G401.6 (cell line): ENCODE measurements around the gene ARL2.

Experiments
- FAIRE-seq: peaks from 2 replicates; lab custom pipeline; 2012; peaks lifted over from hg19 to GRCh38; lab: Jason Lieb, UNC

Gene ARL2

GRCh38 chr11:65047581-65048422 is 33.8 kb downstream of the ARL2 start:
- no peak for FAIRE-seq

GRCh38 chr11:65051398-65051858 is 37.5 kb downstream of the ARL2 start:
- no peak for FAIRE-seq

DNA sequence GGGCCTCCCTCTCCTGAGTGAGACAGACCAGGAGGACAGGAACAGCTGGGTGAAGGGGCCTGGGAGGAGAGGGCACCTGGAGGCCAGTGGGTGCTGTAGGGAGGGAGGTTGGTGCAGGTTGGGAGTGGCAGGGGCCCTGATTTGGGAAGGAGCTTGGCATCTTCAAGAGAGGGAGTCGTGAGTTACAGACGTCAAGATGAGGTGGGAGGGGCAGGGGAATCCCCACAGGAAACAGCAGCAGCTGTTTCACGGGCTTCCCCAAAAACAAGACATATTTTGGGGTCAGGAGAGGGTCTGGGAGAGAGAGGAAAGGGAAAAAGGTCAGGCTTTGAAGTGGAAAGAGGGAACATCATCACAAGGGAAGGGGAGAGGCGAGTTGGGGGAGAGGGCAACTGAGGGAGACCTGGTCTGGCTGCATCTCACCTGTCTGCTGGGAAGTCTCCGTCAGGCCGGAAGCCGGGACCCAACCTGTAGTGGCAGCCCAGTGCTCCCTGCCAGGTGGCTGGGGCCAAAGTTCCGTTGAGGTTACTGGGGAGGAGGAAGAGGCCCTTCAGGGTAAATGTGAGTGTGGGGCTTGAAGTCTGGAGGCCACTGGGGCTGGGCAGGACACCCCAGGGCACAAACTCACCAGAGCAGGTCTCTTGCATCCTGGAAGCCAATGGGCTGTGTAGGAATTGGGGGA is 40.0 kb downstream of the ARL2 start:
- FAIRE-seq = no peak

GRCh38 chr11:65055538-65055937 is 41.6 kb downstream of the ARL2 start:
- no peak for FAIRE-seq

- FAIRE-seq = no peak
These were observed 43.0 kb downstream of the ARL2 start for GRCh38 chr11:65056999-65057398.

DNA sequence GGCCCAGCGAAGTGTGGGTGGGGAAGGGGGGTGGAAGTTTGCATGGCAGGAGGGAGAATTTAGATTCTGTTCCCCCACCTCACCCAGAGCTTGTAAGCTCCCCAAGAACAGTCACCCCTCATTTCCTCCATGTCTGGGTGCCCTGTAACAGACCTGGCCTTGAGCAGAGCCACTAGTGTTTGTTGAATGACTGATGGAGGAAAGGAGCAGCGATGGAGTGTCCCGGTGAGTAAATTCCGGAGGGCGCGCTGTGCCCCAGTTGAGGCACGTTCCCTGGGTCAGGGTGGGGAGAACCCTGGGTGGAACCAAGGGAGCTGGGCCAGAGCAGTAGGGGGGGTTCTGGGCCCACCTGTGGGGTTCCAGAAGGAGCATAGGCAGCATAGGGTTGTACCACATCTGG is 43.6 kb downstream of the ARL2 start:
- no peak for FAIRE-seq

- no peak for FAIRE-seq
These were observed 44.1 kb downstream of the ARL2 start for GRCh38 chr11:65058012-65058411.

DNA sequence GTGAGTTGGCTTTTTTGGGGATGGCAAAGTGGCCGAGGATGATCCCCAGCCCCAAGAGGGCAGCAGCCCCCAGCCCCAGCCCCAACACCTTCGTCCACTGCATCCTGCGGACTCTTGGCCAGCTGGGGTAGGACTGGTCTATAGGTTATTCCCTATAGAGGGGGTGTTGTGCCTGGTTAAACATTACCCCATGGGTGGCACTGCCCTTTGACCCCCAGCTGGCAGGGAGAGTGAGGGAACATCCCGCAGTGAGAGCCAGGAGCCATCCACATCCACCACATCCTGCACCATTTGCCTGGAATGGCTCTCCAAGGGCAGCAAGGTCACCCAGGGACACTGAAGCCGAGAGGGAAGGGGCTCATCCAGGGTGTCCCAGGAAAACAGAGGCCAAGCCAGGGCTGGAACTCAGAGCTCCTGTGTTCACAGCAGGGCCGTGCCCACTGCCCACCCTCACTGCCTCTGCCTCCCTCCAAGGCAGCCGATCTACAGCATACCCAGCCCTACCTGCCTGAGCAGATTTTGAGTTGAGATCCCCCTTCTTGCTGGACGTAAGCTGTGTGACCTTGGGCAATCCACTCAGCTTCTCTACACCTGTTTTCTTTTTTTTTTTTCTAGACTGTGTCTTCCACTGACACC is 44.6 kb downstream of the ARL2 start, which contains the start of gene NAALADL1:
NAALADL1 (minus strand) TSS at position 135 of the 636 bp plus-strand sequence; CDS start at position 103, 32 bp downstream.
- FAIRE-seq = no peak

GRCh38 chr11:65059523-65059922 is 45.6 kb downstream of the ARL2 start:
- no peak for FAIRE-seq

DNA sequence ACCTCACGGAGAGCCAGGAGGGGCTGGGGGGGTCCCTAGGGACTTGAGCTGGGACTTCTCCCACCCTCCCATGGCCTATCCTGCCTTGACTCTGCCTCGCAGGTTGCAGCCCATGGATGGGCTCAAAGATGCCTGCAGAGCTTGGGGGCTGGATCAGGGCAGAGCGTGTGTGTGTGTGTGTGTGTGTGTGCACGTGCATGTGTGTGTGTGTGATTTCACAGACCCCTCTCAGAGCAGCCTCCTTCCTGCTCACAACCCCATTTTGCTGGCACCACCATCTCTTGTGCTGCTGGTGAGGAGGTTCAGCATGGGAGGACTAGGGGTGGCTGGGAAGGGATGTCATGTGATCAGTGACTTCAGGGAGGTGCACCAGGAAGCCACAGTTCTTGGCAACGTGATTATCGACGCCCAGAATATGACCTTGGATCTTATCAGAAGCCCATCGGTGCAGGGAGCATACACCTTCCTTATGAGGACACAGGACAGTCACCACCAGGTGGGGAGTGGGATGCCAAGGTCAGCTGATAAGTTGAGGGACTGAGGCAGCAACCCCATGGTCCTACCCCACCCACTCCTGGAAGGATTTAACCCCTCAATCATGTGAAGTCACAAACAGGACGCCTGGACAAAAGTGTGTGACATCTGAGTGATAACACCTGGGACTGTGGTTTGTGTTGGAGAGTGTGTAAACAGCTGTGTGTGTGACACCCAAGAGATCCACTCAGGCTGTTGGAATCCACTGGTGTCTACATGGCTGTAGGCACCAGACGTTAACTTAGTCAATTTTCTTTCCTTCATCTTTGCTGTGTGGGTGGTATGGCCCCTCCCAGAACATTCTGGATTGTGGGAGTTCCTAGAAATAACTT is 46.2 kb downstream of the ARL2 start:
- FAIRE-seq = no peak

- FAIRE-seq = no peak
These were observed 47.0 kb downstream of the ARL2 start for GRCh38 chr11:65060913-65061408.

DNA sequence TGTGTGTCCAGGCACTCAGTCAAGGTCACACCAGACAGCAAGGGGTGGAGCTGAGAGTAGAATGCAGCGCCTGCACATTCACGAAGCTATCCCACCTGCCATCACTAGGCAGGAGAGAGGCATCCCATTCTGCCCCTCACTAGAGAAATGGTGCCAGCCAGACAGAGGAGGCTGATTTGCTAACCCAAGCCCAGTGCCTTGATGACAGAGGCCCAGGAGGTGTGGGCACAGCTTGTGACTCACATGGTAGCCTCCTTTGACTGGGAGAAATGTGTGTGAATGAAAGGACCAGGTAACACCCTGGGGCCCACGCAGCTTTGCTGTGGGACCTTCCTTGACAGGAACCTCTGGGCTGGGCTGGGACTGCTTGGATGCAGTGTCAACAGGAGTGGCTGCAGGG is 49.6 kb downstream of the ARL2 start:
- FAIRE-seq = no peak

GRCh38 chr11:65064847-65065240 is 50.9 kb downstream of the ARL2 start:
- no peak for FAIRE-seq

GRCh38 chr11:65065851-65066250 is 51.9 kb downstream of the ARL2 start:
- FAIRE-seq = no peak

DNA sequence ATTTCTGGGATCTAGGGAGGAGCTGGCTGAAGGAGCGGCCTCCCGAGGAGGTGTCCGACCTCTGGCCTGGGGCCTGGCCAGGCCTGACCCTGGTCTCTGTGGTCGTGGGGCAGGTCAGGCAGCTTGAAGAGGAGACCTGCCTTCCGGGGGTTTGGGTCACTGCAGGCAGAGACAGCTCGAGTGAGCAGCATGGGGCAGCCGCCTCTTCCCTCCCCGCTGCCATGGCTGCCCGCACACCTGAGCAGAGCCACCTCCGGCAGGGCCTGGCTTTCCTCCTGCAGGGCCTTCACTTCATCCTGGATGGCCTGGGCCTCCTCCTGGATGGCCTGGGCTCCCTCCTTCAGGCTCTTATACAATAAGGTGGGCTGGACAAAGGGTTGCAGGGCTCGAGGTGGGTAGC is 52.4 kb downstream of the ARL2 start:
- no peak for FAIRE-seq

- no peak for FAIRE-seq
These were observed 52.9 kb downstream of the ARL2 start for GRCh38 chr11:65066805-65067291.

DNA sequence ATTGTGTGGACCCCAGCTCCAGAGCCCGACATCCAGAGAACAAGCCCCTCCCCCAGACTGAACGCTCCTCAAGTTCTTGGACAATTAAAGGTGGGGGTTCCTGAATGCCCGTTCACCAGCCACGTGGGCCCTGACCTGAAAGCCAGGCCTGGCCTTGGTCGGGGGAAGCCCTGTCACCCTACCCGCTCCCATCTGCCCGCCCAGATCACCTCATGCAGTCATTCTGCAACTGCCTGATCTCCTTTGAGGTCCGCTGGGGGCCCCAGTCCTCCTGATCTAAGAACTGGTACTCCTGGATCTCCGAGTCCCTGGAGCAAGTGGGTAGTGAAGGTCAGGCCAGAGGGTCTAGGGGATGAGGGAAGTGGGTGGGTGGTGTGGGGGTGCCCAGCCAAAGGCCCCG is 53.5 kb downstream of the ARL2 start:
- no peak for FAIRE-seq

DNA sequence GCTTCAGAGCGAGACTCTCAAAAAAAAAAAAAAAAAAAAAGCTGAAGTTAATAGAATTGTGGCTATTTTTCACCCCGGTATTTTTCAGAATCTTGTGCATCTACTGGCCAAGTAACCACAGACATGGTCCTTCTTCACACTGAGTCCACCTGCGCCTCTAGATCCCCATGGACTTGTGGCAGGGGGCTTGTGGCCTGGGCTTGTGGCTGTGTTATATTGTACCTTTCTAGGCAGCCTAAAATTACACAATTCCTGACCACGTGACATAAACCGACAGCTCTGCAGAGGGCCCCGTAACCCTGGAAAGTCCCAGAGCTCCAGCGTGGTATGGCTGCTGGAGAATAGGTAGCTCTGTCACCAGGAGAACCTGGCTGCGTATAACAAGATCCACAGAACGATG is 55.3 kb downstream of the ARL2 start:
- no peak for FAIRE-seq
